Kidney epithelial cell (primary cell): ENCODE measurements around the gene H19. TPM values are rescaled to one million over a fixed set of nuclear protein-coding genes. Genes with fewer than 3 reads are reported as not detected.

Source experiments
- DNase-seq: peaks from one replicate; pipeline ENCODE4 v3.0.0-alpha.2; 2010; ENCODE audit warnings: low read depth
- H3K27me3 ChIP-seq: 2 replicates; pipeline ENCODE4 v1.6.0; 2011; ENCODE audit warnings: low read length; ENCODE audit not compliant: control insufficient read depth, insufficient read depth
- H3K36me3 ChIP-seq: 2 replicates; pipeline ENCODE4 v1.5.1; 2011; ENCODE audit warnings: low read length; ENCODE audit not compliant: control insufficient read depth, insufficient read depth
- H3K4me3 ChIP-seq: 2 replicates; pipeline ENCODE4 v1.5.1; 2011; ENCODE audit warnings: low read depth, mild to moderate bottlenecking, control low read depth, low read length
- CTCF ChIP-seq: IDR thresholded peaks from 2 replicates; pipeline ENCODE4 v1.5.1; 2011; ENCODE audit warnings: mild to moderate bottlenecking, moderate library complexity, low read length, control low read depth, inconsistent platforms; ENCODE audit not compliant: insufficient read depth, poor library complexity, severe bottlenecking
- total RNA-seq: library from RNA; depleted of rRNA; stranded (reverse); fragments of >200 nt; gene quantifications from 2 replicates; pipeline ENCODE4 v1.2.3, GENCODE V29; 2015

The H19 gene
- total RNA-seq, 1 donor from 2014 or later: 78.8 TPM

- DNase-seq: no peak
- Histone ChIP-seq H3K36me3 (no peaks in the 10 kb centered on the region), H3K4me3 (no peak overlapping the region), H3K27me3 (no peaks in the 10 kb centered on the region)
- TF ChIP-seq CTCF: no peak
Measured at GRCh38 chr11:1982873-1983600, 14.6 kb downstream of the H19 start.

GRCh38 chr11:1979607-1980006, 18.0 kb downstream of the H19 start:
- DNase-seq: no peak
- TF ChIP-seq CTCF: no peak
- Histone ChIP-seq H3K27me3 (no peaks in the 10 kb centered on the region), H3K36me3 (no peaks in the 10 kb centered on the region), H3K4me3 (no peak overlapping the region)

- no peak for DNase-seq
- Histone ChIP-seq H3K4me3 (no peak overlapping the region), H3K27me3 (no peaks in the 10 kb centered on the region), H3K36me3 (no peaks in the 10 kb centered on the region)
- no peak for TF ChIP-seq CTCF
Measured at GRCh38 chr11:1978720-1979473, 18.7 kb downstream of the H19 start.

- TF ChIP-seq CTCF: no peak
- H3K27me3 ChIP-seq: no peaks in the 10 kb centered on the region
- no peaks in the 10 kb centered on the region for H3K36me3 ChIP-seq
- no peak for DNase-seq
- H3K4me3 ChIP-seq: no peak overlapping the region
Measured at GRCh38 chr11:1975185-1975584, 22.5 kb downstream of the H19 start.

GRCh38 chr11:1970956-1971355, 26.7 kb downstream of the H19 start:
- H3K27me3 ChIP-seq: no peaks in the 10 kb centered on the region
- H3K4me3 ChIP-seq: no peak overlapping the region
- H3K36me3 ChIP-seq: no peaks in the 10 kb centered on the region
- no peak for TF ChIP-seq CTCF
- DNase-seq: no peak
